Mesenchymal stem cell (in vitro differentiated cells and primary cell): ENCODE results near the gene ERC2.
A peak's percentile ranks its signal among the peaks of the same experiment; 100 is the strongest.

Experiments used
- DNase-seq: peaks from one replicate; pipeline ENCODE4 v3.0.0-alpha.2; 2013
- H2AFZ ChIP-seq: one replicate; pipeline ENCODE4 v1.6.1; 2013; ENCODE audit warnings: low read depth, mild to moderate bottlenecking, control low read depth, inconsistent platforms, low read length, moderate library complexity
- H2AK5ac ChIP-seq: 2 replicates; pipeline ENCODE4 v1.6.1; 2013; ENCODE audit warnings: low read length, moderate library complexity, mild to moderate bottlenecking, inconsistent platforms; ENCODE audit not compliant: severe bottlenecking
- H2BK120ac ChIP-seq: one replicate; pipeline ENCODE4 v1.6.1; 2013; ENCODE audit warnings: low read depth, mild to moderate bottlenecking, inconsistent platforms, low read length, moderate library complexity
- H2BK12ac ChIP-seq, 2 experiments: one replicate each; pipeline ENCODE4 v1.6.1; 2013; ENCODE audit warnings: inconsistent platforms in 2 of 2, low read length in 2 of 2, mild to moderate bottlenecking in 2 of 2, moderate library complexity in 2 of 2, control low read depth in 1 of 2
- H2BK15ac ChIP-seq: one replicate; pipeline ENCODE4 v1.6.1; 2013; ENCODE audit warnings: mild to moderate bottlenecking, low read depth, inconsistent platforms; ENCODE audit not compliant: poor library complexity, severe bottlenecking
- H2BK5ac ChIP-seq: 2 replicates; pipeline ENCODE4 v1.6.1; 2013; ENCODE audit warnings: low read depth, mild to moderate bottlenecking, low read length, control low read depth, inconsistent platforms; ENCODE audit not compliant: poor library complexity, severe bottlenecking
- H3K14ac ChIP-seq, 2 experiments: one replicate each; pipeline ENCODE4 v1.6.1; 2013; ENCODE audit warnings: inconsistent platforms in 2 of 2, low read length in 2 of 2, control low read depth in 1 of 2, mild to moderate bottlenecking in 1 of 2, moderate library complexity in 1 of 2
- H3K18ac ChIP-seq, 2 experiments: one replicate each; pipeline ENCODE4 v1.6.1; 2013; ENCODE audit warnings: inconsistent platforms in 2 of 2, low read length in 2 of 2, control low read depth in 1 of 2, low read depth in 1 of 2, mild to moderate bottlenecking in 1 of 2
- H3K23ac ChIP-seq, 2 experiments: one replicate each; pipeline ENCODE4 v1.6.1; 2013; ENCODE audit warnings: inconsistent platforms in 2 of 2, low read length in 2 of 2, mild to moderate bottlenecking in 2 of 2, moderate library complexity in 2 of 2, control low read depth in 1 of 2
- H3K27ac ChIP-seq: 2 replicates; pipeline ENCODE4 v1.5.1; 2013; ENCODE audit warnings: mild to moderate bottlenecking, moderate library complexity, low read length, control low read depth, inconsistent platforms; ENCODE audit not compliant: poor library complexity, severe bottlenecking
- H3K27me3 ChIP-seq, 2 experiments: 2 replicates each; pipeline versions ENCODE4 v1.6.1 to v1.7.0; 2013; ENCODE audit warnings: low read length in 2 of 2, mild to moderate bottlenecking in 2 of 2, moderate library complexity in 2 of 2, control low read depth in 1 of 2, inconsistent platforms in 1 of 2; ENCODE audit not compliant: control insufficient read depth in 1 of 2, insufficient read depth in 1 of 2
- H3K36me3 ChIP-seq, 2 experiments: 2 replicates each; pipeline versions ENCODE4 v1.6.1 to v1.7.0; 2013; ENCODE audit warnings: low read length in 2 of 2, control low read depth in 1 of 2, inconsistent platforms in 1 of 2, low read depth in 1 of 2, mild to moderate bottlenecking in 1 of 2; ENCODE audit not compliant: insufficient read depth in 2 of 2, control insufficient read depth in 1 of 2
- H3K4ac ChIP-seq, 2 experiments: one replicate each; pipeline ENCODE4 v1.6.1; 2013; ENCODE audit warnings: inconsistent platforms in 2 of 2, low read length in 2 of 2, mild to moderate bottlenecking in 2 of 2, moderate library complexity in 2 of 2, control low read depth in 1 of 2, low read depth in 1 of 2
- H3K4me1 ChIP-seq: 2 replicates; pipeline ENCODE4 v1.6.1; 2013; ENCODE audit warnings: low read depth, low read length, control low read depth; ENCODE audit not compliant: control insufficient read depth, insufficient read depth
- H3K4me2 ChIP-seq: 2 replicates; pipeline ENCODE4 v1.6.1; 2013; ENCODE audit warnings: low read length, mild to moderate bottlenecking, inconsistent platforms; ENCODE audit not compliant: poor library complexity, severe bottlenecking
- H3K4me3 ChIP-seq, 2 experiments: 2 replicates each; pipeline versions ENCODE4 v1.5.1 to v1.7.0; 2013; ENCODE audit warnings: low read length in 2 of 2, mild to moderate bottlenecking in 2 of 2, control low read depth in 1 of 2, low read depth in 1 of 2; ENCODE audit not compliant: insufficient read depth in 1 of 2
- H3K79me1 ChIP-seq: replicated peaks from 2 replicates; pipeline ENCODE4 v1.6.1; 2013; ENCODE audit warnings: mild to moderate bottlenecking, control low read depth, low read length, inconsistent platforms; ENCODE audit not compliant: poor library complexity, severe bottlenecking
- H3K9ac ChIP-seq: 2 replicates; pipeline ENCODE4 v1.7.0; 2013; ENCODE audit warnings: mild to moderate bottlenecking, low read length, moderate library complexity
- H3K9me3 ChIP-seq: 2 replicates; pipeline ENCODE4 v1.7.0; 2013; ENCODE audit warnings: mild to moderate bottlenecking, low read length; ENCODE audit not compliant: control insufficient read depth
- H4K8ac ChIP-seq: one replicate; pipeline ENCODE4 v1.6.1; 2013; ENCODE audit warnings: inconsistent platforms, mild to moderate bottlenecking, low read length, moderate library complexity
- H4K91ac ChIP-seq: one replicate; pipeline ENCODE4 v1.6.1; 2013; ENCODE audit warnings: mild to moderate bottlenecking, low read length, inconsistent platforms
- WGBS: methylation state at CpG from one replicate; pipeline ENCODE4 v1.1.7; 2013; ENCODE audit warnings: mixed read lengths; 5-methylcytosine and 5-hydroxymethylcytosine counted together

ERC2 gene

GRCh38 chr3:56110886-56111285 is 357.4 kb downstream of the ERC2 start:
- Histone ChIP-seq H3K79me1 (no peaks in the 10 kb centered on the region), H2AK5ac (no peak overlapping the region), H3K9ac (no peak overlapping the region), H4K91ac (no peak overlapping the region), H3K27ac (no peak overlapping the region), H3K9me3 (peaks cover 4% of the 10 kb centered on the region), H3K14ac (no peak overlapping the region), H3K23ac (peak overlapping the region in 1 of 2 experiments; percentile 50), H4K8ac (no peak overlapping the region), H2BK15ac (no peak overlapping the region), H3K18ac (no peak overlapping the region), H2BK12ac (no peak overlapping the region), H3K36me3 (no peaks in the 10 kb centered on the region), H2BK5ac (no peak overlapping the region), H3K4me1 (no peaks in the 10 kb centered on the region), H3K4me2 (no peak overlapping the region), H3K4ac (peak overlapping the region in 1 of 2 experiments; percentile 21), H2BK120ac (no peak overlapping the region), H3K4me3 (no peak overlapping the region), H3K27me3 (no peaks in the 10 kb centered on the region), H2AFZ (no peak overlapping the region)
- WGBS, result 86% methylated on average over 2 of the region's 3 CpGs
- no peak for DNase-seq

DNA sequence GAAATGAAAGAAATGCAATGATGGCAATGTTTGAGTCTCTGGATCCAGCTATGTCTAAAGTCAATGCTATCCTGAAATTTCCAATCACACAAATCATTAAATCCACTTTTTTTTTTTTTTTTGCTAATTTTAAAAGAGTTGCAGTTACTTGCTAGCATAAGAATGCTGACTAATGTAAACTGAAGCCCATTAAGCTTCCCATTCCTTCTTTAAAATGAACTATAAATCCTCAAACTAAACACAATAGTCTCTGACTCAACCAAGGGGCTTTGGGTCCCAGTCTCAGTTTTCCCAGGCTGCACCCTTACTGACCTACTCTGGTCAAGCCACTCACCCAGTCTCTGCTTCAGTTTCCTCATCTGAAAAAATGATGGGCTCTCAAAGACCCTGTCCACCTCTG is 361.1 kb downstream of the ERC2 start:
- Histone ChIP-seq H3K4me2 (no peak overlapping the region), H3K4me1 (no peaks in the 10 kb centered on the region), H4K8ac (no peak overlapping the region), H2BK12ac (no peak overlapping the region), H2BK15ac (no peak overlapping the region), H3K4me3 (no peak overlapping the region), H3K4ac (no peak overlapping the region), H2AK5ac (no peak overlapping the region), H3K9ac (no peak overlapping the region), H3K23ac (no peak overlapping the region), H3K79me1 (no peaks in the 10 kb centered on the region), H3K9me3 (no peaks in the 10 kb centered on the region), H2AFZ (no peak overlapping the region), H3K27me3 (no peaks in the 10 kb centered on the region), H4K91ac (no peak overlapping the region), H3K36me3 (no peaks in the 10 kb centered on the region), H3K14ac (no peak overlapping the region), H2BK5ac (no peak overlapping the region), H2BK120ac (no peak overlapping the region), H3K18ac (peak overlapping the region in 1 of 2 experiments; percentile 8), H3K27ac (no peak overlapping the region)
- peak; percentile 69 for DNase-seq

- Histone ChIP-seq H3K27me3 (no peaks in the 10 kb centered on the region), H4K8ac (no peak overlapping the region), H3K36me3 (no peaks in the 10 kb centered on the region), H2AK5ac (no peak overlapping the region), H3K23ac (no peak overlapping the region), H2BK120ac (no peak overlapping the region), H4K91ac (peak overlapping the region; percentile 30), H2BK5ac (no peak overlapping the region), H2AFZ (no peak overlapping the region), H3K27ac (no peak overlapping the region), H2BK12ac (peak overlapping the region; percentile 4 to 86), H3K18ac (peak overlapping the region in 1 of 2 experiments; percentile 77), H3K4me3 (no peak overlapping the region), H3K14ac (peak overlapping the region in 1 of 2 experiments; percentile 59), H3K4ac (peak overlapping the region in 1 of 2 experiments; percentile 50), H2BK15ac (no peak overlapping the region), H3K4me1 (no peaks in the 10 kb centered on the region), H3K79me1 (no peaks in the 10 kb centered on the region), H3K4me2 (no peak overlapping the region), H3K9me3 (no peaks in the 10 kb centered on the region), H3K9ac (no peak overlapping the region)
- no peak for DNase-seq
- whole genome bisulfite sequencing, result 94% methylated on average over 6 of the region's 6 CpGs
Measured at GRCh38 chr3:56102032-56102431, 366.2 kb downstream of the ERC2 start.

GRCh38 chr3:56101576-56101975 is 366.7 kb downstream of the ERC2 start:
- H3K27ac ChIP-seq, result no peak overlapping the region
- no peak overlapping the region for H2BK5ac ChIP-seq
- H3K4me1 ChIP-seq, result no peaks in the 10 kb centered on the region
- no peak overlapping the region for H2BK15ac ChIP-seq
- H3K9ac ChIP-seq, result no peak overlapping the region
- no peak overlapping the region for H2AFZ ChIP-seq
- no peak overlapping the region for H3K23ac ChIP-seq
- H3K9me3 ChIP-seq, result no peaks in the 10 kb centered on the region
- DNase-seq, result no peak
- no peak overlapping the region for H3K14ac ChIP-seq
- peak overlapping the region in 1 of 2 experiments; percentile 21 for H3K18ac ChIP-seq
- H3K4me3 ChIP-seq, result no peak overlapping the region
- H3K27me3 ChIP-seq, result no peaks in the 10 kb centered on the region
- H2BK120ac ChIP-seq, result no peak overlapping the region
- H3K4me2 ChIP-seq, result no peak overlapping the region
- H3K4ac ChIP-seq, result no peak overlapping the region
- H2AK5ac ChIP-seq, result no peak overlapping the region
- H3K79me1 ChIP-seq, result no peaks in the 10 kb centered on the region
- no peak overlapping the region for H4K91ac ChIP-seq
- H3K36me3 ChIP-seq, result no peaks in the 10 kb centered on the region
- H4K8ac ChIP-seq, result no peak overlapping the region
- 54% methylated on average over 5 of the region's 6 CpGs for WGBS
- no peak overlapping the region for H2BK12ac ChIP-seq
